ENCODE measurements around the gene NHS.

NHS gene

DNA sequence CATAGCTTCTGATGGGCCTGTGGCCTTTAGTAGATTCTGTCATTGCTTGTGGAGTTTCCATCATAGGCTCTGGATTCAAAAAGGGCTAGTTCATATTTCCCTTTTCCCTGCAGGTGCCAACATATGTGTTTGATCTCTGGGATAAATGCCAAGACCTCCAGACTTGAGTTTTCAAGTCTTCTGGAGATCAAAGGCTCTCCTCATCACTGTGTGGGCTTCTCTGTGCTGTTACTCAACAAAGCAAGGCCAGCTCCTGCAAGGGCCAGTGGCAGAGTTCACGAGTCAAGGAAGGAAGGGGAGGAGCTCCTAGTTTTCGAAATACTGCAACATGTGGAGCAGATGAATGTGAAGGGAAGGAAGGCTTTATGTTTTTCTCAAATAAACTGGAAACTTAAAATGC lies 299.6 kb downstream of the NHS start:
- DNase-seq (ENCODE audit: low read depth): no peak

DNA sequence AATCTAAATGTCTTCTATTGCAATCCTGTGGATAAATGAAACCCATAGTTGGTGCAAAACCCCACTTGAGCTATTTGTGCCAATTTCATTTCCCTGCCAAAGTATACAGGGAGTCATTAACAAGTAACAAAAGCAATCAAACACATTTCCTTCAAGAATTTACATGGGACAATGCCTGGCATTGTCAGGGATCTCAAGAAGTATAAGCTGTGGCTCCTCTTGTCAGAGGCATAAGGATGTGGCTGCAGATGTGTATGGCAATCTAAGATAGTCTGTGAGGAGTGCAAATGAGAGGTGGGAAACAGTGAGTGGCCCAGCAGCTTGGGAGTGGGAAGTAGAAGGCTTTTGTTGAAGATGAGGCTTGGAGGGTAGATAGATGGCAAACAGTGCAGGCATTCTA lies 304.3 kb downstream of the NHS start:
- DNase-seq (ENCODE audit: low read depth): no peak

DNA sequence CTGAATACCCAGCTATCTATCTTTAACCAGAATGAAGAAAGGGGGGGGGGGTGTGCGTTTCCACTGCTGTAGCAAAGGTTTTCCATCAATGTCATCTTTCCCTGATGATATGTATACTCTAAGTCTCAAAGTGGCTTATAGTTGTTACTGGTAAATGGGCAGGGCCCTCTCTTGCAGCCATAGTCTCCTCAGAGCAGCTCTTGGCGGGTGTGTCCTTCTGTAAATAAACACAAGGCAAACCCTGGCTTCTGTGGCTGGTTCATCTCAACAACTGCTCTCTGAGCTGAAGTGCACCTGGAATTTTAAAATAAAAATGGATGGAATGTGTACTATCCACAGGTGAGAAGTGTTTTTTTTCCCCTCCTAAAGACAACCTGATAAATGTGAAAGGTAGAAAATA lies 304.8 kb downstream of the NHS start:
- DNase-seq (ENCODE audit: low read depth): no peak

DNA sequence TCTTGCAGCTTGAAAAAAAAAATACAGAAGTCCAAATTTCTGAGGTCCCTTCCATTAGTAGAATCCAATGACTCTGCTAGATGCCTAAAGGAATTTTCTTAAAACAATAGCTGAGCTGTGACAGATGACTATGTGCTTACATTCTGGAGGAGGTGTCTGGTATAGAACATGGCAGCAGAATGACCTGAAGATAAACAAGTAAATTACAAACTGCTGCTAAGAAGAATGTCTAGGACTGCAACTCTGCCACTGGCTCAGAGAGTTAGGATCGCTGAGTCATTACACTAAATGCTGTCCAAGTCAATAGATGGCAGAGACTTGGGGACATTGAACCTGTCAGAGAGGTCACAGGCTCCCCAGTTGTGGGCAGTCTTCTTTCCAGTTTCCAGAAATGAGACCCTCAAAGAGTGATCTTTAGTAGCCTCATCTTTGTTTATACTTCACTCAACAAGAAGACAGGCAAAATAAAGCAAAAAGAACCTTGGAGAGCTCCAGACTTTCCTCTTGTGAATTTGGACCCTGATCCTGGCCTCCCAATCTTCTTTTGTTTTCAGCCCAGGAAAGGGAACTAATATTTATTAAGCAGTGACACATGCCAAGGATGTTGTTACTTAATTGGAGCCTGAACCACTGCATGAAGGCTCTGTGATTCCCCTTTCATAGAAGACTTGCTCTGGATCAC lies 305.9 kb downstream of the NHS start:
- DNase-seq (ENCODE audit: low read depth): no peak

DNA sequence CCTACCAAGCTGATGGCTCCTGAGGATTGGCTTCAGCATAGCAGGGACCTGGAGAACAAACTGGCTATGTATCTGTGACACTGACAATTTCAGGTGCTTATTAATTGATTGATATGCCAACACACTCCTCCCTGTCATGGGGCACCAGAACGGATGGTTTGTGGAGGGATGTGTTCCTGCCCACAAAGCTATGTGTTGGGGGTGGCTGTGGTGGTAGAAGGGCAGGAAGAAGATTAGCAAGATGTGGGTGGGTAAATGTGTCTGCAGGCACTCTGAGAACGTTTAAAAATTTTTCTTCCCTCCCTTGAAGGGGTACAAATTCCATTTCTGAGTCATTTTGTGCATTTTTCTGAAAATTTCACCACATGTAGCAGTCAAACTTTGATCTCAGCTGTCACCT lies 307.3 kb downstream of the NHS start:
- no peak for DNase-seq (ENCODE audit: low read depth)

DNA sequence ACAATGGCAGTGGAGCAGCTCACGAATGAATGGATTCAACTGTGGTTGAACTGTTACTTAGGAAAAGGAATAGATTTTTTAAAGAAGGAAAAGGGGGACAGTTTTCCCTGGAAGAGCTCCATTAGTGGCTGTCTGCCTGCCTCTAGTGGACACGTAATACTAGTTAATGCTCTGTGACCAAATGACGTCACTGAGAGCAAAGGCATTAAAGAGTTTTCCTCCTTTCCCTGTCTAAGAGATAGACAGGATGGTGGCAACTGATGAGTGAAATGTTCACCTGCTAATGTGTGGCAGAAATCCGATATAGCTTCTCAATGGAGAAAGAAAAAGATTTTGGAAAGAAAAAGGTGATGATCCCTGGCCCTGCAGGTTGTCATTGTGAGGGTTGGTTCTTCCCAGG lies 310.0 kb downstream of the NHS start:
- DNase-seq (ENCODE audit: low read depth): no peak

DNA sequence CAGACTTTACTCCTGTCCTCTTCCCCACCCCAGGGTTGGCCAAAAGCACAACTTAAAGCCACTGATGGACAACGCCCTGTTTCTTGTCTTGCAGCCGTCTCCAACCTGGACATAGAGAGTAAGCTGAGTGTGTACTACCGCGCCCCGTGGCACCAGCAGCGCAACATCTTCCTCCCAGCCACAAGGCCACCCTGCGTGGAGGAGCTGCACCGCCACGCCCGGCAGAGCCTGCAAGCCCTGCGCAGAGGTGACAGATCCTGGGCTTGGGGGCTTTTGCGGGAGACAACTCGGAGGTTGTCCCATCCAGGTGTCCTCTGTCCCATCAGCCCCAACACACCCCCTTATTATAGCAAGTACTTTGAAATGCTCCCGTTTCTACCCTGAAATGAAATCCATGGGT lies 312.6 kb downstream of the NHS start:
- no peak for DNase-seq (ENCODE audit: low read depth)

DNA sequence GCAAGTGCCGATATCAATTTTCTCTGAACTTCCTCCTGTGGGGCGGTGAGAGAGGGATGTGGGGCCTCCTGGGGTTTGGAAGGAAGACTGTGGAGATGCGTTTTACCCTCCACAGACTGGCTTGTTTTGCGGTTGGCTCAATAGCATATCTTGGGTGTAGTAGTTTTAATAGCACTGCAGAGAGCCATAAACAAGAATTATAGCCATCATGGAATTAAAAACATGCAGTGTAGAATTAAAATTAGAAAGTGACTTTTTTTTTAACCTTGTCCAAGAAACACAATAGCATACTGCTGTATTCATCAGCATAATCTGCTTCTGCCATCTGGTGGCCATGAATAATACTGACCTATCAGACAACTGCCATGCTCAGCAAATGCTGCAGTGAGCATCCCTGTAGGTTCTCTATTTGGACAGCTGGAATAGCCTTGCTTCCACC lies 315.0 kb downstream of the NHS start:
- DNase-seq (ENCODE audit: low read depth): no peak

DNA sequence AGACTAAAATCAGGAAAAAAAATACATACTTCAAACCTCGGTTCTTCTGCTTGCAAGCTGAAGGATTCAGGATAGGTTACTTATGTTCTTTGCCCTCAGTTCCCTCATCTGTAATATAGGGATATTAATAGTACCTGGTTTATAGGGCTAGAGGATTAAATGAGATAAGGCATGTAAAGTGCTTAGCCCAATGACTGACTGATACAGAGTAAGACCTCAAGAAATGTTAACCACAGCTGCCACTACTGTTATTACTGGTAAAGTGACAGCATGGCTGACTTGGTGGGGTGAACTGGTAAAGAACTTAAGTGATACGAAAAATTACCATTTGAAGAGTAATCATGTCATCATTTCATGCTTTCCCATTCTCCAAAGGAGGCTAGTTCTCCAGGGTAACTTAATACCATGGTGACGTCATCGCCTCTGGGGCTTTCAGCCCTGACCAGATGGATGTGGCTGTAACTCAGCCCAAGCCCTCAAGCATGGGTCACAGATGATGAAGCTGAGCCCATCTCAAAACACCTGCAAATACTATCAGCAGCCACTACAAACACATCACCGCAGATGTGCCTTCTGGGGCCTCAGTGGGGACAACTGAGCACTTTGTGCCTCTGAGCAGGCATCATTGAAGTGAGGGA lies 317.8 kb downstream of the NHS start:
- DNase-seq (ENCODE audit: low read depth): no peak

DNA sequence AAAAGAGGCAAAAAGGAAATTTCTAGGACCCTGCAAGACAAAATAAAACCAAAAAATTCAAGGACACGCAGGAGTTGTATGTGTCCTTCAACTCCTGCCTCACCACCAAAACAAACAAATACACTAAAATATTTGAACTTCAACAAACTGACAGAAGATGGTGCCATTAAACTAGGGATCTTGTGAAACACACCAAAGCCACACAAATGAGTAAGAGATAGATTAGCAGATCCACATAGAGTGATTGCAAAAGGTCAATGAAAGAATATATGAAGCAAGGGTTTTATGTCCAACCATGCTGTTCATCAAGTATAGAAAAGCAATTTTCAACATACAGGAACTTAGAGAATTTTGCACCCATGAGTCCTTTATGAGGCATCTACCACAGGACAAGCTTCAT lies 322.2 kb downstream of the NHS start:
- no peak for DNase-seq (ENCODE audit: low read depth)

DNA sequence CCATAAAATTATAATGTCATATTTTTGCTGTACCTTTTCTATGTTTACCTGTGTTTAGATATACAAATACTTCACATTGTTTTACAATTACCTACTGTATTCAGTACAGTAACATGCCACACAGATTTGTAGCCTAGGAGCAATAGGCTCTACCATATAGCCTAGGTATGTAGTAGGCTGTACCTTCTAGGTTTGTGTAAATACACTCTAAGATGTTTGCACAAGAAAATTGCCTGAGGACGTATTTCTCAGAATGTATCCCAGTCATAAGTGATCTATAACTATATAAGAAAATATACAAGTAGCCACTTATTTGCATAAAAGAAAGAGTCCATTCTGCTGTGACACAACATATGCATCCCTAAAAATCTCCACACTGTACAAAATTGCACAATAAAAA lies 326.0 kb downstream of the NHS start:
- DNase-seq (ENCODE audit: low read depth): no peak

DNA sequence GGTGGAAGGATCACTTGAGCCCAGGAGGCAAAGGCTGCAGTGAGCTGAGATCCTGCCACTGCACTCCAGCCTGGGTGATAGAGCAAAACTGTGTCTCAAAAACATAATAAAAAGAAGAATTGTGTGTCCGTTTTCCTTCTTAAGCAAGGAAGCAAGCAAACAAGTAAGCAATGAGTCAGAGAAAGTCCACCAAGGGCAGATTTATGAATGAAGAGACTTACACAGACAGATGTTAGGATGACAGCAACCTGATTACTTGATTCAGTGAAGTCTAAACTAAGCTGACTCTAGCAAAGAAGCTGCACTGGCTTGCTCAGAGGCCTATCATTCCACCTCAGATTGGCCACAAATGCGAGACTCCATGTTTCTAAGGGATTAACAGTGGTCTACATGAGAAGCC lies 328.2 kb downstream of the NHS start:
- no peak for DNase-seq (ENCODE audit: low read depth)

DNA sequence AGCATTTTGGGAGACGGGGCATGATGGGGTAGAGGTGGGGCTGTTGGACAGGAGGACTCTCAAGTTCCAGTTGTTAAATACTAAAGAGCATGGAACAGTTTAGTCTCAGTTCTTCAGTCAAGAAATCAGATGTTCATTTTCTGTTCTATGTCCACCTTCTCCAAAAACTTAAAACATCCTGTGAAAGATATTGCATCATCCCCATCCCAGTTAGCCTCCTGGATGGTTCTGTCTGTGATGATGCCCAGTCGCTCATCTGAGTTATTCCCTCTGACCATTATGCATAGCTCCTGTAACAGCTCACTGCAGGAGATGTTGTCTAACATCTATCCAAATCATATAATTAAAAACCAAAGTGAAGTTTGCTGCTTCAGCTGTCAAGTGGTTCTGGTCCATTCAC lies 330.2 kb downstream of the NHS start:
- DNase-seq (ENCODE audit: low read depth): no peak

DNA sequence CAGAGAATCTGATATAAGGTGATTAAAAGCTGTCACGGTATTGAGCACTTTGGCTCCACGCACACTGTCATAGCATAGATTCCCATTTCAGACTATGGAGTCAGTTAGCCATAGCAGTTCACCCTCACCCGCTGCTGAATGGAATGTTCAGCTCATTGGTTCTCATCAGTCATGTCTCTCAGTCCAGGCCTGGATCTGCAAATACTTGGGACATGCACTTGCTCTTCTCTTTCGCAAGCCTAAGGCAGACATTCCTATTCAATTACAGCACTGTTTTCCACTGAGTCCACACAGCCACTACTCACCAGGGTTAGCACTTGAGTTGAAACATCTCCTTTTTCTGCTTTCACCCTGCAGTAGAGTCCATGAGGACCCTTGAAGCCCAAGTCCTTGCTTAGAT lies 331.7 kb downstream of the NHS start:
- no peak for DNase-seq (ENCODE audit: low read depth)

DNA sequence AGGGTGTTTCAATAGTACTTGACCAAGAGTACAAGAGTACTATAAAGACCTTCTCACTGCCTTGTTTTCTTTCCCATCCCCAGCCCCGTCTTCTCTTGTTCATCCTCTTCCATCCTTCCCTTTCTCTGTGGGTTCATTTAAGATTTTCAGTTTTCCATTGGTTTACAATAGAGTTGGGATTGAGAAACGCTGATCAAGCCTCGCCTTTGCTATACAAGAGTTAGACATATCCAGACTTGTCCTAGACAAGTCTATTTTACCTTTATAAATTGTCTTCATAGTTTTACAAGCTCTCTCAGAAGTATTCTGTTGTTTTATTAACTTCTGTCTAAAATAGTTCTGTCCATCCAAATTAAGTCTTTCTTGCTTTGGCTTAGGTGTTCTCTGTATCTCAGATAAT lies 332.7 kb downstream of the NHS start:
- no peak for DNase-seq (ENCODE audit: low read depth)

DNA sequence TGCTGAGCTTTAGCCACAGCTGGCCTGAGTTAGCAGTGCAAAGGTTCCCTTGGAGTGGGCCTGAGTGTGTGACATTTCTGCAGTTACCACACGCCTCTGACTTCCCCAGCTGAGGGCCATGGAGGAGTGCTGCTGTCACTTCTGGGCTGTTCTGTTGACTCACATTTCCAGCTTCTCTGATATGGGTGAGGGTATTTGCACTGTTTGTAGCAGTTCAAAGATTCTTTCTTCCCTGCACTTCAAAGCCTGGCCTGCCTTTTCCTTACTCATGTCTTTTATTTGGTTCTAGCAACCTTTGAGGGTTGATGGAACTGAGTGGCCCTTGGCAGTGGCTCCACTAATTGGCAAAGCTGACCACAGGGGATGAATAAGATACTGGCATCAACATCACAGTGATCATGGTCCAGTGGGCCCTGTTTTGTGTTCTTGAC lies 335.9 kb downstream of the NHS start:
- no peak for DNase-seq (ENCODE audit: low read depth)

DNA sequence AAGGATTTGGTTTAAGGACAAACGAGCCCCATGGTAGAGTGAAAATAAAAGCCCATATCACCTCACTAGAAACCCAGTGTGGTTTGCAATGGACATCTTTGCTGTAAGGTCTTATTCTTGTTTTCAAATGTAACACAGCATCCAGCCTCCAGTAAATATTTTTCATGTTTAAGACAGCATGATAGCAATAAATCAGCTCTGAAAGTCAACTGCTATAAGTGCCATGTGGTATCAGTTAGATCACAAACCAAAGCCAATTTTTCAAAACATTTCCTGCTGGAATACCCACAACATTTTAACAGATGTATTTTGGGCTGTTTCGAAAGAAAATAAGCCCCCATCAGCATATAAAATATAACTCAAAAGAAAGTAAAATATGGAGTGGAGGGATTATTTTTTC lies 338.3 kb downstream of the NHS start:
- DNase-seq (ENCODE audit: low read depth): no peak

DNA sequence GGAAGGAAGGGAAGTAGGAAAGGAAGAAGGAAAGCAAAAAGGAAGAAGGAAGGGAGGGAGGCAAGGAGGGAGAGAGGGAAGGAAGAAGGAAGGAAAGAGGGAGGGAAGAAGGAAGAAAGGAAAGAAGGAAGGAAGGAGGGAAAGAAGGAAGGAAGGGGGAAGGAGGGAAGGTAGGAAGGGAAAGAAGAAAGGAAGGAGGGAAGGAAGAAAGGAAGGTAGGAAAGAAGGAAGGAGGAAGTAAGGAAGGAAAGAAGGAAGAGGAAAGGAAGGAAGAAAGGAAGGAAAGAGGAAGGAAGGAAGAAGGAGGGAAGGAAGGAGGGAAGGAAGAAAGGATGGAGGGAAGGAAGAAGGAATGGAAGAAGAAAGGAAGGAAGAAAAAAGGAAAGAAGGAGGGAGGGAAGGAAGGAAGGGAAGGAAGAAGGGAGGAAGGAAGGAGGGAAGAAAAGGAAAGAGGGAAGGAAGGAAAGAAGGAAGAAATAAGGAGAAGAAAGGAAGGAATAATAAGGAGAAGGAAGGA lies 343.7 kb downstream of the NHS start:
- DNase-seq (ENCODE audit: low read depth): no peak

DNA sequence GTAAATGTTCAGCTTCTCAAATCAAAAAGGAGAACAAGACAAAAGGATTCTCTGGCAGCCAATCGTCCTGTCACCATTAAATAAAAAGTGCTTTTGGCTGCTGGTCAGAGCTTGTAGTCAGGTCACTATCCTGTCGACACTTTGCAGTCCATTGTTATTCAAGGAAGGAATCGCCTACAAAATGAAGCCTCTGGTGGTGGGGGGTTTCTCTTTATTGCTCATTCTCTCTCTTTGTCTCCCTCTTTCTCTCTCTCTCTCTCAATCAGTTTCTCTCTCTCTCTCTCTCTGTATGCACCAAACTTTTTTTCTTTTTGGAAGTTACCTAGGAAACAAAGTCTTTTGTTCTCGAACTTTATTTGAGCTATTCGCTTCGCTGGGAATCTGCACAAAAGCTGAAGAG lies 344.7 kb downstream of the NHS start:
- DNase-seq (ENCODE audit: low read depth): no peak

DNA sequence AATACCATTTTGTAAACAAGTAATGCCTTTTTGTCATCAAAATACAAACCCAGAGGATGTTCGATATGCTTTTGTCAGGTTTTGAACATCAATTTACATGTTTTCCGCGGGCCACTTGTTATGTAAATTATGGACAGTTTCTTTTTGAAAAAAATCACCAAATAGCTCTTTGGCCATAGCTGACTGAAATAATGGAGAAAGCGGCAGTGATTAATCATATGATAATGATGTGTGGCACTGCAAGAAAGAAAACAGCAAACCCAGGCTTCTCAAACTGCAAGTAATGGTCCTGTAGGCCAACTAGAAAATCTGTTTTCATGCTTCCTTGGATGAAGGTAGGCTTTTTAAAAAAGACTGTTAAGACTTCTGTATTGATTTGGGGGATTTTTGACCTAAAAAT lies 346.7 kb downstream of the NHS start:
- no peak for DNase-seq (ENCODE audit: low read depth)

DNA sequence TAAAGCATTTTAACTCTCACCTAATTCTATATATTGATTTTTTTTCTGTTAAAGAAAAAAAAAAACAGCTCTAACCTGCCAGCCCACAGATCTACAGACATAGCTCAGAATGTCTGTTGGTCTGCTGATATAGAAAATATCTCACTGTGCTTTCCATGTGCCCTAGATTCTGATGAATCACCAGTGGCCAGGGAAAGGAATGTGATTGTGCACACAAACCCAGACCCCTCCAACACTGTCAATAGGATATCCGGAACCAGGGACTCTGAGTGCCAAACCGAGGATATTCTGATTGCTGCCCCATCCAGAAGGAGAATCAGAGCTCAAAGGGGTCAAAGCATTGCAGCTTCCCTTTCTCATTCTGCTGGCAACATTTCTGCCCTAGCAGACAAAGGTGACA lies 350.2 kb downstream of the NHS start:
- DNase-seq (ENCODE audit: low read depth): no peak

DNA sequence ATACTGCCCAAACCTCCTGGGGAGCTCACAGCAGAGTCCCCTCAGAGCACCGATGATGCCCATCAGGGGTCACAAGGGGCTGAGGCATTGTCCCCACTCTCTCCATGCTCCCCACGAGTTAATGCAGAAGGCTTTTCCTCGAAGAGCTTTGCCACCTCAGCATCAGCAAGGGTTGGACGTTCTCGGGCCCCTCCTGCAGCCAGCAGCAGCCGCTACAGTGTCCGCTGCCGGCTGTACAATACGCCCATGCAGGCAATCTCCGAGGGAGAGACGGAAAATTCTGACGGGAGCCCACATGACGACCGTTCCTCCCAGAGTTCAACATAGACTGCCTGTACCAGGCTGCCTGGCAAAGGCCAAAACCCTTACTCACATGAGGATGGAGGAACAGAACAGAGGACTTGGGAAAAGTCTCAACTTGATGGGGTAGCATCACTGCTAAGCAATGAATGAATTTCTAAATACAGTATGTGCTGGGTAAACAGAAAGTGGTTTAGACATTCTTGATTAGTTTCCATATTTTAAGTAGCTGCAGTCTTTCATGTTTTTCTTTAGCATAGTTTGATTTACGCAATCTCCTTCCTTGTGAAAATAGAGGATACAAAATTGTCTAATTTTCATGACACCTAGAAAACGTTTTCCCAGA lies 357.3 kb downstream of the NHS start:
- DNase-seq (ENCODE audit: low read depth): no peak

DNA sequence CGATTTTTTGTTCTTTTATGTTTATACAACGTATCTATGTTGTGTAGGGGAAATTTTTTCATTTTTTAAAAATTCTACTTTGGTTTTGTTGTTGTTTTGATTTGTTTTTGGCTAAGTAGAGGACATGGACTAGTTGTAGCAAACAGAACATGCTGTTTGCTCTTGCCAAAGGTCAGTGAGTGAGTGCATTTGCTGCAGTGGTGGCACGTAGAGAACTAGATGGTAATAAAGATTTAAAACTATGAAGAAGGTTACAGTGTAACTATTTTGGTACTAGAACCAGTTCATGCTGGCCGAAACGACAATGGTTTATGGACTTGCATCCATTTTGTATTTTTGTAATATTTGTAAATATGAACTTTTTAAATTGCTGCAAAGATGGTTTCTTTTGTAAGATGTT lies 360.4 kb downstream of the NHS start:
- DNase-seq (ENCODE audit: low read depth): no peak

DNA sequence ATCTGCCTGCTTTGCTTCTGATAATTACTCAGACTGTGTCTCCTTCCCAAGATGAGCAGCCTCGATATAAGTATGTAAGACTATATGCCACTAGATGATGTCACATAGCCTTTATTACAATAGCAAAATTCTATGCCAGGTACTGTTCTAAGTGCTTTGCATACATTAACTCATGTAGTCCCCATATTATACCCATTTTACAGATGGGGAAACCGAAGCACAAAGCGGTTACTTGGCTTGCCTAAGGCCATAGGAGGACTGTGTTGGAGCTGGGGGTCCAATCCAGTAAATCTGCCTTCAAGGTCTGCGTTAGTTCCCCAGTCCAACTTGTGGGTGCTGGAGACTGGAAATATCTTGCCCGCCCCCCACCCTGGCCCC lies 361.5 kb downstream of the NHS start:
- DNase-seq (ENCODE audit: low read depth): no peak

All from stimulated activated CD8-positive, alpha-beta memory T cell treated with anti-CD3 and anti-CD28 coated beads, Interleukin-15, amount 100 ng/mL, for 1 hour (primary cell).